GM19468 (cell line): ENCODE measurements around the gene TMPRSS6.

Source experiments
- ATAC-seq: cut with Tn5 transposase; IDR thresholded peaks from one replicate; pipeline ENCODE4 v1.9.1; 2021; ENCODE audit warnings: mild to moderate bottlenecking, moderate library complexity, moderate number of reproducible peaks; ENCODE audit not compliant: unreplicated experiment; ENCODE audit errors: extremely low read depth

TMPRSS6 gene

GRCh38 chr22:37141476-37141875 is 32.0 kb upstream of the TMPRSS6 start:
- no peak for ATAC-seq

- ATAC-seq: no peak
These were observed 31.3 kb upstream of the TMPRSS6 start for GRCh38 chr22:37140686-37141323.

- no peak for ATAC-seq
These were observed 30.2 kb upstream of the TMPRSS6 start for GRCh38 chr22:37139762-37140161.

DNA sequence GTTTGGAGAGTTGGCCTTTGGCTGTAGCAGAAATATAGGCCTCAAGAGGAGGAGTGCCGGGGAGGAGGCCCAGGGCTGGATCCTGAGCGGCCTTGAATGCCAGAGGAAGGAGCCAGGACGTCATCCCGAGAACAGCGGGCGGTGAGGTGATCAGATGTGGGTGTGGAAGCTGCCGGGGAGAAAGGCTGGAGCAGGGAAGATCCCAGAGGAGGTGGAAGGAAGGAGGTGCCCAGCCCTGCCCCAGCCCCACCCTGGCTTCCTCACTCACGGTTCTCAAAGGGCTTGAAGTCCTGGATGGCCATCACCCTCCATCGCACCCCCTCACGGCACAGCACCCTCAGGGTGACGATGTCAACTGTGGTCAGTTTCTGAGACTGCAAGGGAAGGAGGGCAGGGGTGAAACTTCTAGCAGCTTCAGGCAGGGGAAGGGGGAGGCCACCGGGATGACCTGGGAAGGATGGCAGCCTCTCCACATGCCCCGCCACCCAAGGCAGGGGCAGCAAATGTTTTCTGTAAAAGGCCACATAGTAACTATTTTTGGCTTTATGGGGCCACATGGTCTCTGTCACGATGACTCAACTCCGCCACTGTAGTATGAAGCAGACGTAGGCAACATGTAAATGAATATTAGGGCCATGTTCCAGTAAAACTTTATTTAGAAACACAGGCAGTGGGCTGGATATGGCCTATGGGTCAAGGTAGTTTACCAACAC is 29.5 kb upstream of the TMPRSS6 start:
- no peak for ATAC-seq

DNA sequence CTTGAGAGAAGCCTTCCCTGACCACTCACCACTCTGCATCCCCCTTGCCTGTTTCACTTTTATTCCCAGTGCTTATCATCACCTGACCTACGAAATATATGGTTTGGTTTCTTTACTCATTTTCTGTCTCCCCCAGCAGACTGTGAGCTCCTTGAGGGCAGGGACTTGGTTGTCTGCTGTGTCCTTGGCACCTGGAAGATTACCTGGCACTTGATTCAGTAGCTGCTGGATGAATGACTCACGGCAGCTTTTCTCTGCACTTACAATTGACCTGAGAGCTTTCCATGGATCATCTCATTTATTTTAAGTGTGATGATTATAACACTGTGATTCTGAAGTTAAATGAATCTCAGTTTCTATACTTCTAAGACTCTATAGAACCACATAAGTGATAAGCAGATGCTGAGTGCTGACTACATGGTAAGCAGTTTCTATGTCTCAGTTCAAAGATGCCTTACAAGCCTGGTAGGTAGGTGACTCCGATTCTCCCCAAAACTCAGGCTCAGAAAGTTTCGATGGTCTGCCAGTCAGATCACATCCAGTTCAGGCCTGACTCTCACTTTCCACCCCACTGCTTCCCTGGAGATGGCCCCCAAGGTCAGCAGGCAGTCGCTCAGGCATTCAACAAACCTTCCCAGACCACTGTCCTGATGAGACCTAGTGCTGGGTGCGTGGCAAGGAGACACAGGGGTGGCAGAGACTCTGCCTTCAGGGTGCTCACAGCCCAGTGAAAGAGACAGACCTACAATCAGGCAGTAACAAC is 28.6 kb upstream of the TMPRSS6 start:
- no peak for ATAC-seq

GRCh38 chr22:37137131-37137530 is 27.6 kb upstream of the TMPRSS6 start:
- ATAC-seq: no peak

DNA sequence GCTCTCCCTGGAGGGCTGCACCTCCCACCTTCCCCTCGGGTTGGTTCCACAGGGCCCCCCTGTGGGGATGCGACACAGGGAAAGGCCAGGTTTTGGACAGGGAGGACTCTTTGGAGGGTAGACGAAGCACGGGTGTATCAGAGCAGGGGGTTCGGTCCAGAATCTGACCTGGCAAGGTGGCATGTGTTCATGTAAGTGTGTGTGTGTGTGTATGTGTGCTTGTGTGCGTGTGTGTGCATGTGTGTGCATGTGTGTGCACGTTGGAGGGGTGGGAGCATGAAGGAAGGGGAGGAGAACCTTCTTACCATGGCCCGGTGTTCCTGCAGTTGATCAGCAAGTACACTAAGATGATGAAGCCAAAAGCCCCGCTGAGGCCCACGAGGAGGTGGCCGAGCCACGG is 25.5 kb upstream of the TMPRSS6 start:
- no peak for ATAC-seq

GRCh38 chr22:37133304-37134018 is 23.9 kb upstream of the TMPRSS6 start:
- ATAC-seq: no peak

GRCh38 chr22:37132773-37133172 is 23.3 kb upstream of the TMPRSS6 start:
- ATAC-seq: no peak

DNA sequence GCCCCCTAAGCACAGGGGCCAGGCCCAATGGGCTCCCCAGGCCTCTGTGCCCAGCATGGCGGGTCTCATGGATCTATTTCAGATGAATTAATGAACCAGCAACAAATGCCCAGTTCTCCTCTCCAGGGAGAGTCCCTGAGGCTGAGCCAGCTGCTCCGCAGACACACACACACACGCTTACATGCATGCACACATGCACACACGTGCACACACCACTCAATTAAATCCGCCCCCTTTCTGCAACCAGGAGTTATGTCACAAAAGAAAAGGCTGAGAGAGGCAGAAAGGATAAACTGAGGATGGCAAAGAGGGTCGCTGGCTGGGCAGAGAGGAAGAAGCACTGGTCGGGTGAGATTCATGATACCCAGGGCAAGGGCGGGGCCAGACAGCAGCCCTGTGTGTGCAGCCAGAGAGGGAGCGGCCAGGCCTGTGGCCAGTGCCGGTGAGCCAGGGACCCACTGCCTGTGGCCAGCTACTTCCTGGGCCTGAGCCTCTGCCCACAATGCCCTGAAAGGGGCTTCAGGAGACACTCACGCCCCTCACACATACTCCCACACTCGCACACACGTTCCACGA is 20.4 kb upstream of the TMPRSS6 start:
- ATAC-seq: no peak

- ATAC-seq: no peak
These were observed 19.2 kb upstream of the TMPRSS6 start for GRCh38 chr22:37128555-37129281.

GRCh38 chr22:37127350-37127878 is 17.9 kb upstream of the TMPRSS6 start:
- ATAC-seq: no peak

DNA sequence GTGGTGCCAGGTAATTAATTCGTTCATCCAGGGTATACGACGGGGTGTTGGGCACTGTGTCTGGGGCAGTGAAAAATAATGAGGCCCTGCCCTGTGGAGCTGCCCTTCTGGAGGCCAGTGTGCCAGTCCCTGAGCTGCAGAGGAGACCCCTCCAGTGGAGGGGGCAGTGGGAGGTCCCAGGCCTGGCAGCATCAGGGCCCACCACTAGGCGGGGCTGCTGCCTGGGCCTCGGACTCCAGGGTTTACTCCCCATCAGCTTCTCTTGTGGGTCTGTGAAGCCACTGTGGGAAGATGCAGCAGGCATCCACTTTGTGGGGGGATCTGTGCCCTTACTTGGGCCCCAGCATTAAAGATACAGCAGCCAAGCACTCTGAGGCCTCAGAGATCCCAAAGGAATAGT is 17.4 kb upstream of the TMPRSS6 start:
- ATAC-seq: no peak

DNA sequence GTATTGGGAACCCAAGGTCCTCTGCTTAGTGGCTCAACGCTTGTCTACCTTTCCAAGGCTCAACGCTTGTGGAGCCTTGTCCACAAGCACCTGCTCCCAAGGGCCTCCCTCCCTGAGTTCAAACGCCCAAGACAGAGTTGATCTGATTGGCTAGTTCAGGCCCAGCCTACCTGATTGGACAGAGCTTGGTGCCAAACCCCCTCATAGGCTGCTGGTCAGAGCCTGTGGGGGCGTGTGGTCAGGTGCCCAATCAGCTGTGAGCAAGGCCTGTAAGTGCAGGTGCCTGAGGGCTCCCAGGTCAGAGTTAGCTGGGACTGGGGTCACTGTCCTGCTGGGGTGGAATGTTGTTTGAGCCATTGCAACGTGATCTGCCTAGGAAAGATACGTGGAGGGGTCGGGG is 16.9 kb upstream of the TMPRSS6 start:
- ATAC-seq: no peak

GRCh38 chr22:37123649-37124048 is 14.1 kb upstream of the TMPRSS6 start:
- no peak for ATAC-seq

GRCh38 chr22:37122598-37123180 is 13.2 kb upstream of the TMPRSS6 start:
- ATAC-seq: no peak

DNA sequence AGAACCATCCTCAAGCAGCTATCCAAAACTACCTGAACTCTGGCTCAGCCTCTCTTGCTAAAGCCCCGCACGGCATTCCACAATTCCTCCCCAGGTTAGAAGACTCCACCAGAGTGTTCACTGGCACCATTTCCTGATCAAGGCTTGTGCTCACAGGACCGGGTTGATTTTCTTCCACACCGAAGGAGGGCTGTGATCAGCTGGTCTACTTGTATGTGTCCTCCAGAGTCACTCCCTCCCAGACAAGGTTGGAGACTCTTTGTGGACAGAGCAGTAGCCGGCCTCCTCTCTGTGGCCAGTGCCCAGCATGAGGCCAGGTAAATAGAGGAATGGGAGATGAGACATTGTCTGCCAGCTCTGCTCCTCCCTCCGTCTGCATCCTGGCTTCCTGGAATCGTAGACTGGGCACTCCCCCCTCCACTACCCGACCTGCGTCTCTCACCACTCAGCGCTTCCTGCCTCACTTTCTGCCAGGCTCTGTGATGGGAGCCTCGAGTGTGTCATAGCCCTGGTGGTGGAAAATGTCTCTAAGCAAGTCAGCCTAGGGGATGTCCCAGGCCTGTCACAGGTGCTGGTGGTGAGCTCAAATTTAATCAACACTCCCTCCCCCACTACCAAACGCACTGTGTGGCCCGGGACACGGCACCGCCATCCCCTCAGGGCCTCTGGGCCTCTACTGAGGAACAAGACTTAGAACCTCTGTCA is 12.5 kb upstream of the TMPRSS6 start:
- ATAC-seq: peak; percentile 46

DNA sequence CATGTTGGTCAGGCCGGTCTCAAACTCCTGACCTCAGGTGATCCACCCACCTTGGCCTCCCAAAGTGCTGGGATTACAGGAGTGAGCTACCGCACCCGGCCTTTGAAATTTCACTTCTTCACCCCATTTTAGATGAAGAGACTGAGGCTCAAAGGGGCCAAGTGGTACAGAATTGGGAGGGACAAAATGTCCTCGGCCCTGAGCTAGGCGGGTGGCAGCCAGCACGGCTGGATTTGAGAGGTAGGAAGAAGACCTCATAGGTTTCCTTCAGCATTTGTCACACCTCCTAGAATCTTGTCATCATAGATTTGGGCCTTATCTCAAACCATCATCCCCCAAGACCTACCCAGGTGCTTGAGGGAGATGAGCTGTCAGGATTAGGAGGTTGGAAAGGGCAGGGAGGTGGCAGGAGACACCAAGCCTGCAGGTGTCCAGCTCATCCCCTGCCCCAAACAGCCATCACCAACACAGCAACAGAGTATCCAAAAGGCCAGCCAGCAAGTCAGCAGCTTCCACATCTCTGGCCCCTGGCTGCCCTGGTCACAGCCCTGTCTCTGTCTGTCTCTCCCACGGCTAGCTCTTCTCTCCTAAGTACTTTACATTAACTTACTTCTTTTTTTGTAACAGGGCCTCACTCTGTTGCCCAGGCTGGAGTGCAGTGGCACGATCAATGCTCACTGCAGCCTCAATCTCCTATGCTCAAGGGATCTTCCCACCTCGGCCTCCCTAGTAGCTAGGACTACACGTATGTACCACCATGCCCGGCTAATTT is 11.2 kb upstream of the TMPRSS6 start:
- ATAC-seq: no peak
